ENCODE results near the gene ZNF410.

ZNF410 gene

DNA sequence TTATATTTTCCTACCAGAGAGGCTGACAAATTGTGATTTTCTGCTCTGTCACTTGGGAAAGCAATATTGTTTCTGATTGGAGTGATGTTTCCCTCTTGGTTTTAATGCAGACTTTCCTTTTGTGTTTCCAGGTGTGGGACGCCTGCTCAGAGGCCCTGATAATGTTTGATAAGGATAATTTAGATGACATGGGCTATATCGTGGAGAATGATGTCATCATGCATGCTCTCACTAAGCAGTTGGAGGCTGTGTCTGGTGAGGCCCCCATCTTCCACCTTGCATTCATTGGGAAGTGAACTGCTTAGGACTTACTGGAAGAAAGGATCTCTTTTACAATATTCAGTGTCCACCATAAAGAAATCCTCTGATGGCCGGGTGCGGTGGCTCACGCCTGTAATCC is 69.0 kb downstream of the ZNF410 start:
- DNase-seq (ENCODE audit: extremely low read depth, low read depth), result no peak
- TF ChIP-seq, protein P1, sequence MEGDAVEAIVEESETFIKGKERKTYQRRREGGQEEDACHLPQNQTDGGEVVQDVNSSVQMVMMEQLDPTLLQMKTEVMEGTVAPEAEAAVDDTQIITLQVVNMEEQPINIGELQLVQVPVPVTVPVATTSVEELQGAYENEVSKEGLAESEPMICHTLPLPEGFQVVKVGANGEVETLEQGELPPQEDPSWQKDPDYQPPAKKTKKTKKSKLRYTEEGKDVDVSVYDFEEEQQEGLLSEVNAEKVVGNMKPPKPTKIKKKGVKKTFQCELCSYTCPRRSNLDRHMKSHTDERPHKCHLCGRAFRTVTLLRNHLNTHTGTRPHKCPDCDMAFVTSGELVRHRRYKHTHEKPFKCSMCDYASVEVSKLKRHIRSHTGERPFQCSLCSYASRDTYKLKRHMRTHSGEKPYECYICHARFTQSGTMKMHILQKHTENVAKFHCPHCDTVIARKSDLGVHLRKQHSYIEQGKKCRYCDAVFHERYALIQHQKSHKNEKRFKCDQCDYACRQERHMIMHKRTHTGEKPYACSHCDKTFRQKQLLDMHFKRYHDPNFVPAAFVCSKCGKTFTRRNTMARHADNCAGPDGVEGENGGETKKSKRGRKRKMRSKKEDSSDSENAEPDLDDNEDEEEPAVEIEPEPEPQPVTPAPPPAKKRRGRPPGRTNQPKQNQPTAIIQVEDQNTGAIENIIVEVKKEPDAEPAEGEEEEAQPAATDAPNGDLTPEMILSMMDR (IDR thresholded peaks at IDR 0.05; ENCODE audit: low read depth, low read length), result no peak

DNA sequence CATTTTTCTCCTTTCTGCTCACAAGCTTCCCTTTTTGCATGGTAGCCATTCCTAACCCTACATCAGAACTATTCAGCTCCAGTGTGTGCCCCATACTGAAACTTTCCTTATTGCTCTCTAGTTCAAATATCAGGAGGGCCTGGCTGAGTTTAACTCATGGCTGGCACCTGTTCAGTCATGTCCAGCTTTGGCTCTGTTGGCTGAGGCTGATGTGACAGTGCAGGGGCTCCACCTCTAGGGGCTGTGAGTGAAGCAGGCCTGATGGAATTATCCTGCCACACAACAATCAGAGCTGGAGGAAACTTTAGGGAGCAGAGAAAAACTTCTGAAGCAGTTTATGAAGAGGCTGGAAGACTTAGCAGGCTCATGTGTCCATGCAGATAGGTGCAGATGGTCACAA is 71.9 kb downstream of the ZNF410 start:
- DNase-seq (ENCODE audit: extremely low read depth, low read depth), result no peak
- TF ChIP-seq, protein P1 (IDR thresholded peaks at IDR 0.05; ENCODE audit: low read depth, low read length), result no peak

DNA sequence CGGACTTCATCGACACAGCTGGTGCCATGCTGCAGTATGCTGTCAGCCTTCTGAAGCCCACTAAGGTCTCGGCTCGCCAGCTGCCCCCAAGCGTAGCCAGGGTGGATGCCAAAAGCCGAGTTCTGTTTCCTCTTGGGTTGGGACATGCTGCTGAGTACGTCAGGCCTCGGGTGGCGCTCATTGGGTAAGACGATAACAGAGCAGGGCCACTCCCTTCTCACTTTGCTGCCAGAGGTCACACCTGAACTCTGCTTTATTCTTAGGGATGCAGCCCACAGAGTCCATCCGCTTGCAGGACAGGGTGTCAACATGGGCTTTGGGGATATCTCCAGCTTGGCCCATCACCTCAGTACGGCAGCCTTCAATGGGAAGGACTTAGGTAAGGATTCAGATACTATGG is 74.5 kb downstream of the ZNF410 start:
- no peak for DNase-seq (ENCODE audit: extremely low read depth, low read depth)
- TF ChIP-seq, protein P1 (IDR thresholded peaks at IDR 0.05; ENCODE audit: low read depth, low read length), result no peak

DNA sequence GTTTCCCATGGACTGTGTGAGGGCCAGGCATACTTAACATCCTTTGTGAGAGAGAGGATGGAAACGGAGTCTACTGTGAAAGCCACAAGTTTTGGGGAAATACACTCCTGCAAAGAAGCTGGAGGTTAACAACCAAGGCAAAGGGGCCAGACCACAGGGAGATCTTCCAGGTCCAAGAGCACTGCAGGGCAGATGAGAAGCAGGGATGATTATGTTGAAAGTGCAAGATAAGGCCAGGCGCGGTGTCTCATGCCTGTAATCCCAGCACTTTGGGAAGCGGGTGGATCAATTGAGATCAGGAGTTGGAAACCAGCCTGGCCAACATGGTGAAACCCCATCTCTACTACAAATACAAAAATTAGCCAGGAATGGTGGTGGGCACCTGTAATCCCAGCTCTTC is 78.6 kb downstream of the ZNF410 start:
- TF ChIP-seq, protein P1 (IDR thresholded peaks at IDR 0.05; ENCODE audit: low read depth, low read length), result no peak

DNA sequence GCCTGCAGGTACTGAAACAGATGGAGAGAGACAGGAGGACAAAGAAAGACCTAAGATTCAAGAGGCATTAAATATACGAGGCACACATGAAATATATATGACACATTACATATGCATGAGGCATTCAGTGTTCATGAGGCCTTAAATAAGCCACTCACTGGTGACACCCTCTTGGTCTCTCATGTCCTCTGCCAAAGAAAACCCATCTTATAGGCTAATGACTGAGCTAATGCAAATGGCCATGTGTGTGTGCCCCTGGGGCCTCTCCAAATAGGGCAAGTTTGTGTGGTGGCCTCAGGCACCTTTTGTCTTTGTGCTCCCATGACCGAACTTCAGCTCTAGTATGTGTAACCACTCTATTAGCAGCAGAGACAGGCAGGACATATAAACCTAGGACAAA is 82.2 kb downstream of the ZNF410 start:
- no peak for DNase-seq (ENCODE audit: extremely low read depth, low read depth)
- TF ChIP-seq, protein P1 (IDR thresholded peaks at IDR 0.05; ENCODE audit: low read depth, low read length), result no peak

More for the DNA sequence above, 78.6 kb downstream of the ZNF410 start:
- DNase-seq (ENCODE audit: extremely low read depth, low read depth), result no peak

DNA sequence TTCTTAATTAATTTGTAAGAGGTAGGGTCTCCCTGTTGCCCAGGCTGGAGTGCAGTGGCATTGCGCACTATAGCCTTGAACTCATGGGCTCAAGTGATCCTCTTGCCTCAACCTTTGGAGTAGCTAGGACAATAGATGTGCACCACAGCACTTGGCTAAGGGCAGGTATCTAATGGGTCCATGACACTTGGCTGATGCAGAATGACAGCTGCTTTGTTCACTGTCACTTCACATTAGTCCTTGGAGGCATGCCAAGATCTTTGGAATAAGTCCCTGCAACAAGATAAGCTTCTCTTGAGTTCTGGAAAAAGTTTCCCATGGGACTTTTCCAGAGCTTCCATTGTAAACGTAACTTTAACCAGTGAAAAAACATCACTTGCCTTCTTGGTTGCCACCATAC is 86.8 kb downstream of the ZNF410 start:
- TF ChIP-seq, protein P1 (IDR thresholded peaks at IDR 0.05; ENCODE audit: low read depth, low read length), result no peak
- DNase-seq (ENCODE audit: extremely low read depth, low read depth), result no peak

DNA sequence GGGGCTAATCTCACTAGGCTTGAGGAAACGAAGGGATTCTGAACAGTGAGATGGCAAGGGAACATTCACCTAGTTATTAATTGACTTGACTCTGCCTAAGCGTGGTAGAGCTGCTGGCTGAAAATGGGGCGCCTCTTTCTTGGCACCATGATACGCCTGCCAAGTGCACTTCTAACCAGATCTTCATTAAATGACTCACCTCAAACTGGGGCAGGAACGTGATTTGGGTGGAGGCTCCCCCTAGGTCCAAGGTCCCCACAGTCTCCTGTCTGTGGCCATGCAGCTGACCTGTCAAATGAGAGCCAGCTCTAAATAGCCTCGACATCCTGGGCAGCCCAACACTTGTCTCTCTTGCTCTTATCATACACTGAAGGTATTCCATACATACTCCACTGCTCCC is 89.5 kb downstream of the ZNF410 start:
- no peak for DNase-seq (ENCODE audit: extremely low read depth, low read depth)
- TF ChIP-seq, protein P1 (IDR thresholded peaks at IDR 0.05; ENCODE audit: low read depth, low read length), result no peak
